CD14-positive monocyte (primary cell): ENCODE data around the gene MXD4. TPM values are rescaled to one million over a fixed set of nuclear protein-coding genes. Genes with fewer than 3 reads are reported as not detected.

Experiments
- DNase-seq, 3 donors: peaks; one replicate each; pipeline ENCODE4 v3.0.0-alpha.2; 2011 to 2022
- H2AFZ ChIP-seq: 2 replicates; pipeline ENCODE4 v1.6.0; 2012; ENCODE audit warnings: mild to moderate bottlenecking, low read depth, low read length, inconsistent platforms; ENCODE audit not compliant: insufficient read depth, poor library complexity, severe bottlenecking
- H3K27ac ChIP-seq, 2 donors: 1 replicate in 1 of 2; 2 replicates in 1 of 2; pipeline ENCODE4 v1.5.1; 2012 to 2013; ENCODE audit warnings: low read length in 2 of 2, control low read depth in 1 of 2, inconsistent platforms in 1 of 2, low read depth in 1 of 2, mild to moderate bottlenecking in 1 of 2
- H3K27me3 ChIP-seq, 2 donors: one replicate each; pipeline versions ENCODE4 v1.6.0 to v1.6.1; 2011 to 2013; ENCODE audit warnings: low read length in 2 of 2; ENCODE audit not compliant: control insufficient read depth in 2 of 2, insufficient read depth in 2 of 2
- H3K36me3 ChIP-seq, 2 donors: replicated peaks in 1 of 2; 1 replicate in 1 of 2; 2 replicates in 1 of 2; pipeline versions ENCODE4 v1.5.1 to v1.6.1; 2012 to 2013; ENCODE audit warnings: low read length in 2 of 2, control low read depth in 1 of 2, inconsistent platforms in 1 of 2, mild to moderate bottlenecking in 1 of 2; ENCODE audit not compliant: insufficient read depth in 2 of 2, control insufficient read depth in 1 of 2
- H3K4me1 ChIP-seq, 2 donors: 1 replicate in 1 of 2; 2 replicates in 1 of 2; pipeline versions ENCODE4 v1.5.1 to v1.6.1; 2012 to 2013; ENCODE audit warnings: low read length in 2 of 2, control low read depth in 1 of 2, inconsistent platforms in 1 of 2, mild to moderate bottlenecking in 1 of 2, moderate library complexity in 1 of 2; ENCODE audit not compliant: insufficient read depth in 2 of 2, control insufficient read depth in 1 of 2
- H3K4me2 ChIP-seq: replicated peaks from 2 replicates; pipeline ENCODE3; 2012; ENCODE audit warnings: low read length, moderate library complexity, mild to moderate bottlenecking; ENCODE audit not compliant: poor library complexity, severe bottlenecking; ENCODE audit errors: extremely low read depth
- H3K4me3 ChIP-seq, 3 experiments: fragments of 200-600 bp in 1 of 3; sonication (generic) in 1 of 3; replicated peaks in 1 of 3; 1 replicate in 2 of 3; 2 replicates in 1 of 3; pipeline ENCODE4 v1.5.1; 2011 to 2013; ENCODE audit warnings: low read length in 3 of 3, mild to moderate bottlenecking in 3 of 3, control low read depth in 2 of 3, low read depth in 2 of 3, inconsistent platforms in 1 of 3, moderate library complexity in 1 of 3
- H3K79me2 ChIP-seq: 2 replicates; pipeline ENCODE4 v1.6.0; 2012; ENCODE audit warnings: mild to moderate bottlenecking, control low read depth, inconsistent platforms, low read length, moderate library complexity; ENCODE audit not compliant: insufficient read depth
- H3K9ac ChIP-seq: 2 replicates; pipeline ENCODE4 v1.6.0; 2017; ENCODE audit warnings: low read length, mild to moderate bottlenecking; ENCODE audit not compliant: insufficient read depth, poor library complexity, severe bottlenecking
- H3K9me3 ChIP-seq, 2 donors: replicated peaks in 1 of 2; 1 replicate in 1 of 2; 2 replicates in 1 of 2; pipeline versions ENCODE4 v1.5.1 to v1.6.1; 2012 to 2013; ENCODE audit warnings: low read length in 2 of 2, control low read depth in 1 of 2; ENCODE audit not compliant: control insufficient read depth in 1 of 2, insufficient read depth in 1 of 2
- H4K20me1 ChIP-seq: 2 replicates; pipeline ENCODE4 v1.6.0; 2012; ENCODE audit warnings: mild to moderate bottlenecking, low read length, control low read depth, moderate library complexity; ENCODE audit not compliant: insufficient read depth
- H3K27ac Mint-ChIP-seq, 7 donors: one replicate each; pipeline ENCODE4 v1.8.0; 2020; ENCODE audit warnings: mild to moderate bottlenecking in 7 of 7, mixed read lengths in 7 of 7, moderate library complexity in 6 of 7, inconsistent platforms in 2 of 7
- H3K27me3 Mint-ChIP-seq, 3 donors: one replicate each; pipeline ENCODE4 v1.8.0; 2021 to 2022; ENCODE audit warnings: low read depth in 3 of 3, mild to moderate bottlenecking in 3 of 3, mixed read lengths in 3 of 3, moderate library complexity in 3 of 3, inconsistent platforms in 1 of 3
- H3K36me3 Mint-ChIP-seq, 2 donors: one replicate each; pipeline ENCODE4 v1.8.0; 2020; ENCODE audit warnings: mixed read lengths in 2 of 2, inconsistent platforms in 1 of 2, mild to moderate bottlenecking in 1 of 2
- H3K4me1 Mint-ChIP-seq: one replicate; pipeline ENCODE4 v1.8.0; 2020; ENCODE audit warnings: mild to moderate bottlenecking, mixed read lengths
- H3K4me3 Mint-ChIP-seq, 2 donors: one replicate each; pipeline ENCODE4 v1.8.0; 2020; ENCODE audit warnings: mild to moderate bottlenecking in 2 of 2, mixed read lengths in 2 of 2, moderate library complexity in 1 of 2
- H3K9me3 Mint-ChIP-seq, 7 donors: one replicate each; pipeline ENCODE4 v1.8.0; 2020 to 2022; ENCODE audit warnings: mixed read lengths in 7 of 7, mild to moderate bottlenecking in 6 of 7, moderate library complexity in 6 of 7, inconsistent platforms in 2 of 7
- WGBS: methylation state at CpG from one replicate; pipeline ENCODE4 v1.1.5; 2013; ENCODE audit warnings: missing lambda C conversion rate; ENCODE audit not compliant: insufficient coverage; 5-methylcytosine and 5-hydroxymethylcytosine counted together
- intact Hi-C, 2 donors: fragments of 100-400 bp; cut with micrococcal nuclease; formaldehyde crosslinking; loops; one replicate each; pipeline versions ENCODE4 v1.15.0 to v1.15.1; 2023
- polyA plus RNA-seq, 3 donors: library from polyadenylated mRNA; depleted of rRNA in 1 of 3; unstranded in 2 of 3; stranded (reverse) in 1 of 3; fragments of 300-500 nt in 2 of 3; fragments of >200 nt in 1 of 3; fragmentation: Illumina TruSeq in 2 of 3; gene quantifications; 1 replicate in 2 of 3; 2 replicates in 1 of 3; pipeline ENCODE4 v1.2.3, GENCODE V29; 2012 to 2021
- TF ChIP-seq, protein P1 (sequence below): fragments of 200-600 bp; IDR thresholded peaks from one replicate; pipeline ENCODE4 v1.8.0; 2022; ENCODE audit warnings: antibody characterized with exemption, mild to moderate bottlenecking

Gene MXD4
- polyA plus RNA-seq, 3 donors = 24.5 to 39.4 (median 35.9) TPM

DNA sequence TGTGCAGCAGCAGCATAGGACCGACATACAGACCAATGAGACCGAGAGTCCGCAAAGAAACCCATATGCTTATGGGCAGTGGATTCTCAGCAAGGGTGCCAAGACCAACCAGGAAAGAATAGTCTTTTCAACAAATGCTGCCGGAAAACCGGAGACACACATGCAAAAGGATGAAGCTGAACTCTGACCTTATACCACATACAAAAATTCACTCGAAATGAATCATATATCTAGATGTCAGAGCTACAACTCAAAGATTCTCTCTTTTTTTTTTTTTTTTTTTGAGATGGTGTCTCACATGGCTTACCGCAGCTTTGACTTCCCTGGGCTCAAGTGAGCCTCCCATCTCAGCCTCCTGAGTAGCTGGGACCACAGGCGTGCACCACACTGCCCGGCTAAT lies 16.0 kb upstream of the MXD4 start:
- no peak for DNase-seq

DNA sequence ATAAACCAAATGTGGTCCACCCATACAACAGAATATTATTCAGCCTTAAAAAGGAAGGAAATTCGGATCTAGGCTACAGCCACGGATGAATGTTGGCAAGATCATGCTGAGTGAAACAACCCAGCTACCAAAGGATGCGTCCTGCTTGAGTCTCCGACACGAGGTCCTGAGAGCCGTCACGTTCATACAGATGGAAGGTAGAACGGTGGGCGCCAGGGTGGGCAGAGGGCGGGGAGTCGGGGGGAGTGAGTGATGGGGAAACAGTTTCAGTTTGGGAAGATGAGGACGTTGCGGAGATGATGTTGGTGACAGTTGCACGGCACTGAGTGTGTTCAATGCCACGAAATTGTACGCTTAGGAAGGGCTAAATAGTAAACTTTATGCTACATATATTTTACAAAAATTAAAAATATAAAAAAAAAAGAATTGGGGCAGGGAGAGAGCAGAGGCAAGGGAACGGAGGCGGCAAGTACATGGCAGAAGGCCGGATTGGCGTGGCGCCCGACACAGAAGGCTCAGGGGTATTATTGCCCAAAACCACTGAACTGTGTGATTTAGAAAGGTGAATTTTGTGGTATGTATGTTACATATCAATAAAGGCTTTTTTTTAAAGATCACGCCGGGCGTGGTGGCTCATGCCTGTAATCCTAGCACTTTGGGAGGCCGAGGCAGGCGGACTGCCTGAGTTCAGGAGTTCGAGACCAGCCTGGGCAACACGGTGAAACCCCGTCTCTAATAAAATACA lies 14.8 kb upstream of the MXD4 start:
- Histone ChIP-seq H3K9me3 (no peaks in the 10 kb centered on the region), H2AFZ (no peak overlapping the region), H3K4me2 (no peak overlapping the region), H3K4me3 (no peak overlapping the region), H3K27ac (no peak overlapping the region), H4K20me1 (no peaks in the 10 kb centered on the region), H3K79me2 (no peaks in the 10 kb centered on the region), H3K4me1 (no peaks in the 10 kb centered on the region), H3K9ac (no peak overlapping the region), H3K36me3 (no peaks in the 10 kb centered on the region), H3K27me3 (no peaks in the 10 kb centered on the region)
- Mint-ChIP-seq H3K4me3 (no peak overlapping the region), H3K36me3 (no peaks in the 10 kb centered on the region), H3K27ac (peak overlapping the region in 1 of 7 donors; percentile 18), H3K9me3 (no peaks in the 10 kb centered on the region), H3K27me3 (peaks cover 0 to 5% (median 0%) of the 10 kb centered on the region in 3 donors), H3K4me1 (peaks cover 3% of the 10 kb centered on the region)
- intact Hi-C loops = no loop called here
- 97% methylated on average over 16 of the region's 30 CpGs for WGBS
- DNase-seq = no peak
- TF ChIP-seq, protein P1, sequence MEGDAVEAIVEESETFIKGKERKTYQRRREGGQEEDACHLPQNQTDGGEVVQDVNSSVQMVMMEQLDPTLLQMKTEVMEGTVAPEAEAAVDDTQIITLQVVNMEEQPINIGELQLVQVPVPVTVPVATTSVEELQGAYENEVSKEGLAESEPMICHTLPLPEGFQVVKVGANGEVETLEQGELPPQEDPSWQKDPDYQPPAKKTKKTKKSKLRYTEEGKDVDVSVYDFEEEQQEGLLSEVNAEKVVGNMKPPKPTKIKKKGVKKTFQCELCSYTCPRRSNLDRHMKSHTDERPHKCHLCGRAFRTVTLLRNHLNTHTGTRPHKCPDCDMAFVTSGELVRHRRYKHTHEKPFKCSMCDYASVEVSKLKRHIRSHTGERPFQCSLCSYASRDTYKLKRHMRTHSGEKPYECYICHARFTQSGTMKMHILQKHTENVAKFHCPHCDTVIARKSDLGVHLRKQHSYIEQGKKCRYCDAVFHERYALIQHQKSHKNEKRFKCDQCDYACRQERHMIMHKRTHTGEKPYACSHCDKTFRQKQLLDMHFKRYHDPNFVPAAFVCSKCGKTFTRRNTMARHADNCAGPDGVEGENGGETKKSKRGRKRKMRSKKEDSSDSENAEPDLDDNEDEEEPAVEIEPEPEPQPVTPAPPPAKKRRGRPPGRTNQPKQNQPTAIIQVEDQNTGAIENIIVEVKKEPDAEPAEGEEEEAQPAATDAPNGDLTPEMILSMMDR = no peak

More for the DNA sequence above, 16.0 kb upstream of the MXD4 start:
- H3K4me3 ChIP-seq = no peak overlapping the region
- Mint-ChIP-seq H3K27me3 (peaks cover 0 to 7% (median 6%) of the 10 kb centered on the region in 3 donors), H3K9me3 (peaks cover 0 to 3% (median 0%) of the 10 kb centered on the region in 7 donors), H3K27ac (no peak overlapping the region), H3K4me3 (no peak overlapping the region), H3K36me3 (no peaks in the 10 kb centered on the region), H3K4me1 (peaks cover 9% of the 10 kb centered on the region)
- no peaks in the 10 kb centered on the region for H3K9me3 ChIP-seq
- H4K20me1 ChIP-seq = no peaks in the 10 kb centered on the region
- H3K27me3 ChIP-seq = no peaks in the 10 kb centered on the region
- no peak overlapping the region for H3K27ac ChIP-seq
- H2AFZ ChIP-seq = no peak overlapping the region
- intact Hi-C loops = no loop called here
- H3K9ac ChIP-seq = no peak overlapping the region
- no peak overlapping the region for H3K4me2 ChIP-seq
- WGBS = 97% methylated on average over 9 of the region's 9 CpGs
- no peaks in the 10 kb centered on the region for H3K79me2 ChIP-seq
- TF ChIP-seq, protein P1 = no peak
- no peaks in the 10 kb centered on the region for H3K36me3 ChIP-seq
- H3K4me1 ChIP-seq = no peaks in the 10 kb centered on the region
